Left ventricle myocardium inferior (tissue), 1 donor: ENCODE measurements around the gene SLC27A4. TPM values are rescaled to one million over a fixed set of nuclear protein-coding genes. Genes with fewer than 3 reads are reported as not detected.

ENCODE experiments used
- DNase-seq: peaks from one replicate; pipeline ENCODE4 v3.0.0-alpha.2; 2020
- H3K27ac ChIP-seq: fragments of 200-600 bp; replicated peaks from 2 replicates; pipeline ENCODE4 v1.8.0; 2021
- H3K27me3 ChIP-seq: fragments of 200-600 bp; 2 replicates; pipeline ENCODE4 v1.8.0; 2021; ENCODE audit warnings: low read depth
- H3K36me3 ChIP-seq: fragments of 200-600 bp; 2 replicates; pipeline ENCODE4 v1.8.0; 2021
- H3K4me1 ChIP-seq: fragments of 200-600 bp; 2 replicates; pipeline ENCODE4 v1.8.0; 2021
- H3K4me3 ChIP-seq: fragments of 200-600 bp; 2 replicates; pipeline ENCODE4 v1.8.0; 2021; ENCODE audit warnings: mild to moderate bottlenecking, moderate library complexity
- H3K9me3 ChIP-seq: fragments of 200-600 bp; replicated peaks from 2 replicates; pipeline ENCODE4 v1.8.0; 2021
- CTCF ChIP-seq: fragments of 200-600 bp; IDR thresholded peaks from 2 replicates; pipeline ENCODE4 v1.8.0; 2021; ENCODE audit warnings: antibody characterized with exemption, mild to moderate bottlenecking, borderline replicate concordance
- intact Hi-C: fragments of 100-400 bp; cut with micrococcal nuclease; formaldehyde crosslinking; loops from one replicate; pipeline ENCODE4 v1.11.0; 2022
- total RNA-seq: library from RNA; stranded (reverse); fragmentation: NEBNext Ultra II Directional; extraction: Animal tissue kit (Norgen Biotek cat#: 25700); gene quantifications from one replicate; pipeline ENCODE4 v1.2.1, GENCODE V29; 2021
- donor health status: DM: no; HTN: yes; CAD: no; lungs with severe emphysema.

Gene SLC27A4
- total RNA-seq, 1 donor from 2014 or later = 18.8 TPM

GRCh38 chr9:128322404-128323211 lies 17.7 kb upstream of the SLC27A4 start, which contains the start of the genes COQ4 and TRUB2:
COQ4 (plus strand) TSS chr9:128322839; CDS start chr9:128322859, 20 bp downstream.
TRUB2 (minus strand) TSS chr9:128322447; CDS start chr9:128322408, 39 bp downstream.
- no peaks in the 10 kb centered on the region for H3K27me3 ChIP-seq
- peaks cover 50% of the 10 kb centered on the region for H3K36me3 ChIP-seq
- peaks cover 55% of the 10 kb centered on the region for H3K4me1 ChIP-seq
- no peaks in the 10 kb centered on the region for H3K9me3 ChIP-seq
- intact Hi-C loops = no loop called here
- peak; percentile 93 for DNase-seq
- H3K27ac ChIP-seq = peak within 1 kb of the TSS; percentile 98
- no peak for TF ChIP-seq CTCF
- peak within 1 kb of the TSS; percentile 86 for H3K4me3 ChIP-seq

GRCh38 chr9:128323212-128323730 lies 17.1 kb upstream of the SLC27A4 start:
- no peaks in the 10 kb centered on the region for H3K9me3 ChIP-seq
- peaks cover 55% of the 10 kb centered on the region for H3K4me1 ChIP-seq
- intact Hi-C loops = no loop called here
- H3K4me3 ChIP-seq = peak overlapping the region; percentile 86
- DNase-seq = no peak
- peak overlapping the region; percentile 98 for H3K27ac ChIP-seq
- no peak for TF ChIP-seq CTCF
- peaks cover 50% of the 10 kb centered on the region for H3K36me3 ChIP-seq
- H3K27me3 ChIP-seq = no peaks in the 10 kb centered on the region

DNA sequence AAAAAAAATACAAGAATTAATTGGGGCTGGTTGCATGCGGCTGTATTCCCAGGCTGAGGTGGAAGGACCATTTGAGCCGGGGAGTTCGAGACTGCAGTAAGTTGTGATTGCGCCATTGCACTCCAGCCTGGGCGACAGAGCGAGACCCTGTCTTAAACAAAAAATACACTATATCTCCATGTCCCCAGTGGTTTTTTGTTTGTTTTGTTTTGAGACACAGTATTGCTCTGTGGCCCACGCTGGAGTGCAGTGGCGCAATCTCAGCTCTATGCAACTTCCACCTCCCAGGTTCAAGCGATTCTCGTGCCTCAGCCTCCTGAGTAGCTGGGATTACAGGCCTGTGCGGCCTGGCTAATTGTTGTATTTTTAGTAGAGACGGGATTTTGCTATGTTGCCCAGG lies 16.5 kb upstream of the SLC27A4 start:
- peaks cover 51% of the 10 kb centered on the region for H3K36me3 ChIP-seq
- intact Hi-C loops = no loop called here
- H3K4me3 ChIP-seq = peak overlapping the region; percentile 86
- no peaks in the 10 kb centered on the region for H3K27me3 ChIP-seq
- H3K4me1 ChIP-seq = peaks cover 55% of the 10 kb centered on the region
- no peaks in the 10 kb centered on the region for H3K9me3 ChIP-seq
- H3K27ac ChIP-seq = no peak overlapping the region
- TF ChIP-seq CTCF = no peak
- DNase-seq = no peak

- Histone ChIP-seq H3K4me3 (no peak overlapping the region), H3K9me3 (no peaks in the 10 kb centered on the region), H3K27me3 (no peaks in the 10 kb centered on the region), H3K36me3 (peaks cover 45% of the 10 kb centered on the region), H3K27ac (no peak overlapping the region), H3K4me1 (peaks cover 55% of the 10 kb centered on the region)
- no peak for DNase-seq
- no peak for TF ChIP-seq CTCF
- intact Hi-C loops = no loop called here
These were observed 15.9 kb upstream of the SLC27A4 start for GRCh38 chr9:128324401-128324800.

DNA sequence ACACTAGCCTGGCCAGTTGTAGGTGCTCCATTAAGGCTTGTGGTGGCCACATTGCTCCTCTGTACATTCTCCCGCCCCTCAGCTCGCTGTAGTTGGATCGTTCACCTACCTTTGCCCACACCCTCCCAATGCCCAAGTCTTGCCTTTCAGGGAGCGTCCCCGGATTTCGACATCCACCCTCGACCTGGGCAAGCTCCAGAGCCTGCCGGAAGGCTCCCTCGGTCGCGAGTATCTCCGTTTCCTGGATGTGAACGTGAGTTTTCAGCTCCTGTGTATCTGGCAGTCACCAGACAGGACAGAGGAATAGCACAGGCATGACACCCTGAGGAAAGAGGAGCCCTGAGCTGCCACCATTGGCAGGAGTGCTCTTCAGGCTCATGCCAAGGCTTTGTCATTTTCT lies 14.7 kb upstream of the SLC27A4 start:
- no peaks in the 10 kb centered on the region for H3K27me3 ChIP-seq
- intact Hi-C loops = no loop called here
- no peak for TF ChIP-seq CTCF
- peak overlapping the region; percentile 37 for H3K27ac ChIP-seq
- no peaks in the 10 kb centered on the region for H3K9me3 ChIP-seq
- DNase-seq = no peak
- peaks cover 55% of the 10 kb centered on the region for H3K4me1 ChIP-seq
- H3K36me3 ChIP-seq = peaks cover 40% of the 10 kb centered on the region
- H3K4me3 ChIP-seq = no peak overlapping the region
